Neural crest cell (in vitro differentiated cells): ENCODE measurements around the gene VN1R5. TPM values are rescaled to one million over a fixed set of nuclear protein-coding genes. Genes with fewer than 3 reads are reported as not detected.

Experiments
- DNase-seq: peaks from one replicate; pipeline ENCODE4 v3.0.0; 2021; ENCODE audit warnings: low read depth, mixed read lengths, low spot score
- H3K27ac Mint-ChIP-seq: one replicate; pipeline ENCODE4 v1.8.0; 2021; ENCODE audit warnings: mild to moderate bottlenecking, mixed read lengths; ENCODE audit not compliant: unreplicated experiment
- H3K27me3 Mint-ChIP-seq: 2 replicates; pipeline ENCODE4 v1.8.0; 2021; ENCODE audit warnings: low read depth, mild to moderate bottlenecking, mixed read lengths
- H3K36me3 Mint-ChIP-seq: 2 replicates; pipeline ENCODE4 v1.8.0; 2021; ENCODE audit warnings: low read depth, mild to moderate bottlenecking, mixed read lengths
- H3K4me1 Mint-ChIP-seq: 2 replicates; pipeline ENCODE4 v1.8.0; 2021; ENCODE audit warnings: mixed read lengths
- H3K4me3 Mint-ChIP-seq: one replicate; pipeline ENCODE4 v1.8.0; 2021; ENCODE audit warnings: mild to moderate bottlenecking, mixed read lengths
- H3K9me3 Mint-ChIP-seq: 2 replicates; pipeline ENCODE4 v1.8.0; 2021; ENCODE audit warnings: mixed read lengths
- CTCF ChIP-seq: fragments of 200-600 bp; sonication (generic); conservative IDR thresholded peaks from 2 replicates; pipeline ENCODE4 v1.5.0; 2021; ENCODE audit warnings: antibody characterized with exemption, mild to moderate bottlenecking
- total RNA-seq: library from RNA; stranded (reverse); gene quantifications from 2 replicates; pipeline ENCODE4 v1.2.1, GENCODE V29; 2021

The VN1R5 gene
- total RNA-seq, 1 donor from 2014 or later: not detected

GRCh38 chr1:247298124-247298481, 42.2 kb downstream of the VN1R5 start:
- H3K4me1 Mint-ChIP-seq: peaks cover 13% of the 10 kb centered on the region
- DNase-seq: no peak
- TF ChIP-seq CTCF: no peak
- peaks cover 24% of the 10 kb centered on the region for H3K36me3 Mint-ChIP-seq
- no peak overlapping the region for H3K4me3 Mint-ChIP-seq
- no peaks in the 10 kb centered on the region for H3K9me3 Mint-ChIP-seq
- H3K27ac Mint-ChIP-seq: no peak overlapping the region
- peaks cover 5% of the 10 kb centered on the region for H3K27me3 Mint-ChIP-seq

- Mint-ChIP-seq H3K36me3 (peaks cover 29% of the 10 kb centered on the region), H3K27me3 (peaks cover 5% of the 10 kb centered on the region), H3K27ac (no peak overlapping the region), H3K4me1 (peaks cover 13% of the 10 kb centered on the region), H3K4me3 (no peak overlapping the region), H3K9me3 (no peaks in the 10 kb centered on the region)
- no peak for DNase-seq
- TF ChIP-seq CTCF: no peak
These were observed 42.8 kb downstream of the VN1R5 start for GRCh38 chr1:247298701-247299100.

- peaks cover 37% of the 10 kb centered on the region for H3K36me3 Mint-ChIP-seq
- H3K4me3 Mint-ChIP-seq: no peak overlapping the region
- peaks cover 5% of the 10 kb centered on the region for H3K27me3 Mint-ChIP-seq
- H3K4me1 Mint-ChIP-seq: peaks cover 13% of the 10 kb centered on the region
- no peak for TF ChIP-seq CTCF
- H3K9me3 Mint-ChIP-seq: no peaks in the 10 kb centered on the region
- DNase-seq: no peak
- no peak overlapping the region for H3K27ac Mint-ChIP-seq
These were observed 44.0 kb downstream of the VN1R5 start for GRCh38 chr1:247299723-247300381.

GRCh38 chr1:247300491-247301175, 44.8 kb downstream of the VN1R5 start:
- no peaks in the 10 kb centered on the region for H3K9me3 Mint-ChIP-seq
- no peaks in the 10 kb centered on the region for H3K27me3 Mint-ChIP-seq
- H3K27ac Mint-ChIP-seq: no peak overlapping the region
- peaks cover 41% of the 10 kb centered on the region for H3K36me3 Mint-ChIP-seq
- no peak overlapping the region for H3K4me3 Mint-ChIP-seq
- no peak for DNase-seq
- TF ChIP-seq CTCF: no peak
- H3K4me1 Mint-ChIP-seq: peaks cover 8% of the 10 kb centered on the region

GRCh38 chr1:247301176-247301540, 45.3 kb downstream of the VN1R5 start:
- Mint-ChIP-seq H3K36me3 (peaks cover 43% of the 10 kb centered on the region), H3K27ac (no peak overlapping the region)
- DNase-seq: no peak

More at GRCh38 chr1:247301176-247301540, 45.3 kb downstream of the VN1R5 start:
- no peak overlapping the region for H3K4me3 Mint-ChIP-seq
- H3K9me3 Mint-ChIP-seq: no peaks in the 10 kb centered on the region
- H3K27me3 Mint-ChIP-seq: no peaks in the 10 kb centered on the region
- peaks cover 7% of the 10 kb centered on the region for H3K4me1 Mint-ChIP-seq
- no peak for TF ChIP-seq CTCF
